ENCODE data around the gene UNC93A. TPM values are rescaled to one million over a fixed set of nuclear protein-coding genes. Genes with fewer than 3 reads are reported as not detected.

UNC93A gene
- total and polyA plus RNA-seq, 9 of the 15 experiments (the other 6 are each of a cell fraction or from before 2014, with no cell fraction given): not detected

- POLR2A ChIA-PET: no interaction called here
- DNase-seq (ENCODE audit: extremely low read depth in 1 of 4, low spot score in 3 of 4) (no peak), ATAC-seq (no peak), FAIRE-seq (no peak)
- H3K27me3 ChIP-seq (ENCODE audit: control insufficient read depth in 2 of 2, insufficient read depth in 2 of 2, low read length in 2 of 2): peaks cover 26 to 76% of the 10 kb centered on the region in 2 experiments
- CTCF ChIA-PET (ENCODE audit: low intra/inter-chr PET ratio): no interaction called here
- H3K9me3 ChIP-seq (replicated peaks; ENCODE audit: control insufficient read depth, insufficient read depth, low read depth, low read length): no peaks in the 10 kb centered on the region
- no peaks in the 10 kb centered on the region for H3K79me2 ChIP-seq (ENCODE audit: control insufficient read depth, insufficient read depth, low read length)
- H3K4me3 ChIP-seq: no peak overlapping the region
- no peak for TF ChIP-seq ZSCAN32 (CRISPR knock-in tag; IDR thresholded peaks at IDR 0.05)
- no peak for TF ChIP-seq ZNF175 (CRISPR knock-in tag; IDR thresholded peaks at IDR 0.05; ENCODE audit: low read depth)
- no peak for TF ChIP-seq KLF6 (CRISPR knock-in tag; IDR thresholded peaks at IDR 0.05; ENCODE audit: borderline replicate concordance)
- TF ChIP-seq ZNF324 (CRISPR knock-in tag; IDR thresholded peaks at IDR 0.05): no peak
- TF ChIP-seq MTA3 (IDR thresholded peaks at IDR 0.05; ENCODE audit: borderline replicate concordance): no peak
- TF ChIP-seq ZNF398 (CRISPR knock-in tag; IDR thresholded peaks at IDR 0.05): no peak
- no peak for TF ChIP-seq ZFP91 (CRISPR knock-in tag; IDR thresholded peaks at IDR 0.05)
- TF ChIP-seq FOSL1 (tag; conservative IDR thresholded peaks at IDR 0.05): no peak
- no peak for TF ChIP-seq RBM25 (IDR thresholded peaks at IDR 0.05; ENCODE audit: low read depth, low read length, severe bottlenecking)
- no peak for TF ChIP-seq ZNF449 (CRISPR knock-in tag; IDR thresholded peaks at IDR 0.05)
- TF ChIP-seq SIRT6 (IDR thresholded peaks at IDR 0.05; ENCODE audit: low read depth, low read length): no peak
- H4K20me1 ChIP-seq (replicated peaks; ENCODE audit: control insufficient read depth, insufficient read depth, low read length): peaks cover 17% of the 10 kb centered on the region
- no peaks in the 10 kb centered on the region; a peak in 1 of 5 replicates for H3K4me1 ChIP-seq (replicated peaks in 1 of 2; ENCODE audit: control insufficient read depth in 2 of 2, insufficient read depth in 2 of 2, low read length in 2 of 2)
- H3K36me3 ChIP-seq (ENCODE audit: control insufficient read depth, insufficient read depth, low read length): no peaks in the 10 kb centered on the region
- WGBS (ENCODE audit: insufficient coverage, low coverage, missing lambda C conversion rate): 0% methylated on average over 2 of the region's 2 CpGs
- H3K9ac ChIP-seq (ENCODE audit: insufficient read depth in 1 of 2, low read depth in 2 of 2, low read length in 2 of 2): no peak overlapping the region
- H3K9me1 ChIP-seq (ENCODE audit: control insufficient read depth, insufficient read depth, low read length): peaks cover 5% of the 10 kb centered on the region
- in situ Hi-C loops (cut with MboI) (no loop called here), intact Hi-C loops (cut with micrococcal nuclease) (no loop called here)
- no peak overlapping the region for H3K27ac ChIP-seq (ENCODE audit: extremely low read depth, low read depth, low read length)
- BruUV-seq (replicated peaks): no TSS peak
- H2AFZ ChIP-seq (ENCODE audit: low read depth, low read length): no peak overlapping the region
- no peak overlapping the region for H3K4me2 ChIP-seq (ENCODE audit: insufficient read depth, low read length)
Measured at GRCh38 chr6:167304912-167305311, 13.8 kb downstream of the UNC93A start.
